Superior temporal gyrus (tissue), 1 donor: Measurements from ENCODE around the gene ESPL1.

Source experiments
- DNase-seq: peaks from one replicate; pipeline ENCODE4 v3.0.0-alpha.2; 2016; ENCODE audit errors: extremely low spot score

The ESPL1 gene

GRCh38 chr12:53231671-53231920, 36.5 kb upstream of the ESPL1 start:
- DNase-seq, result no peak

DNA sequence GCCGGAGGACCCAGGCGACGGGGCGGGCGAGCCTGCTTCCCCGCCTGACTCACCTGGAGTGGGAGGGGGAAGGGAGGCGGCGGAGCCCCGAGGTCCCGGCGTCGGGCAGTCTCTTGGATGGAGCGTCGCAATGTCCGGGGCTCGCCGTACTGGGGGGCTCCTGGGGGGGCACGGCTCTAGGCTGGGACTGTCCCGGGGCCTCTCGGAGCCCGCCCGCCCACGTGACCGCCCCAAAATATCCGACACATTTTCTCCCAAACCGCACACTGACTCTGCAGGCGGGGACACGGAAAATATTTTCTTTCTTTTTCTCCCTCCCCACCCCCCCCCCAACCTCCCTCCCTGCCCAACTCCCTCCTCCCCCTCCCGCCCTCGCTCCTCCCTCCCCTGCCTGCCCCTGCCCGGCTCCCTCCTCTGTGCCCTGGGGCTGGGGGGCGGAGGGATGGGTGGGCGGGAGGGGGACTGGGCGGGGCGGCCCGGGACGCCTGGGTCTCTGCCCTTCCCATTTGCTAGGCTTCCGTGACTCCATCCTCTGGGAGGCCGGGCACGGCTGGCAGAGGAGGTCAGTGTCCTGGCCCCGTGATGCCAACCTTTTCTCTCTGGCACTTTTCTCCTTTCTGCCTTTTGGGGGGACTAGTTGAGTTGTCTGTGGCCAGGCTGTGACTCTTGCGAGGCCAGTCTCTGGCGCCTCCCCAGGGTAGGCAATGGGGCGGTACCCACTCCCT, 36.0 kb upstream of the ESPL1 start, which contains the start of gene RARG:
Gene RARG (minus strand): TSS at position 289 of the 725 bp plus-strand sequence. CDS start 4,664 bp downstream, outside the sequence.
- DNase-seq, result no peak

DNA sequence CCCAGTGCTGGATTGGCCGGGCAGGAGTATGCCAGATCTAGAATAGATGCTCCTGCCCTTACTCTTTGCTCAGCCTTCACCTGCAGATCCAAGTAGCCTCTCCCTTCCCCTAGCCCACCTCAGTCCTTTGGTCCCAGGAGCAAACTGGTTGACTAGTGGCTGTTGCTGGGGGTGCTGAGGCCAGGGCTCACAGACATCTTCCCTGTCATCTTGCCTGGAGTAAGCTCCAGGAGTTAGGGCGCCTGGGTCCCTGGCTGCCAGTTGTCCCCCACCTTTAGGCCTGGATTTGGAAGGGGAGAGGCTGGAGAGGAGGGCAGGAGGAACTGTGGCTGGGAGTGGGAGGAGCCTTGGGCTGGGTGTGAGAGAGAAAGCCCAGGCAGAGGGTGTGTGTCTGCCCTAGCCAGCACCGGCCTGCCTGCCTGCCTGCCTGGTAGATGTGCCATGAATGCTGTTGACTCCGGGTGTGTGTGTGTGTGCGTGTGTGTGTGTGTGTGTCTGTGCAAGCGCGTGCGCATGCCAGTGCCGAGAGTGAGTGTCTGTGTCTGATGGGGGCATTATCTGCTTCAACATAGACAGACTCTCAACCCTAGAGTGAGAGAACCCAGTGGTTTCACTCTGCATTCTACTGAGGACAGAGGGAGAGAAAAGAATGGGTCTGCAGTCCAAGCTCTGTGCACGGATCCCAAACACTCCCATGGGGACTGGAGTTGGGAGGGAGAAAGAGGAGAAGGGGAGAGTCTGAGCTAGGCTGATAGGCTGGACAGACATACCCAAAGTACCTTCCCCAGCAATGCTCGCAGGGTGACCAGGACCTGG, 35.2 kb upstream of the ESPL1 start:
- no peak for DNase-seq

DNA sequence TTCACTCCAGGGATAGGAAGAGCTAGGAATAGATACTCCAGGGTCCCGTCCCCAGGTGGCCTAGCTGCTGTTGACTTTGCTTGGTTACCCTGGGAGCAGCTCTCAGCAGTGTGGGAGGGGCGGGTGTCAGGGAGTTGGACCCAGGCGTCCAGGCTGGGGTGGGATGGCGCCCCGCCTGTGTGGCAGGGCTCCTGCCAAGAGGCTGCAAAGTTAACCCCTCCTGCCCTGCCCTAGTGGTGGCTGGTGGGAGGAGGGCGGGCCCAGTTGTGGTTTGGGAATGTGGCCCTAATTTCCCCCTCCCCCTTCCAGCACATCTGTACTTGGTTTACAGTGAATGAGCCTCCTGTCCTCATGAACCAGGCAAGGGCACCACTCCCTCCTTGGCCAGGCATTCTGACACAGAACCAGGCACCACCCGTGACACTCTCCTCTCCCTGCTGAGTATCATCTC, 34.4 kb upstream of the ESPL1 start:
- DNase-seq, result no peak

DNA sequence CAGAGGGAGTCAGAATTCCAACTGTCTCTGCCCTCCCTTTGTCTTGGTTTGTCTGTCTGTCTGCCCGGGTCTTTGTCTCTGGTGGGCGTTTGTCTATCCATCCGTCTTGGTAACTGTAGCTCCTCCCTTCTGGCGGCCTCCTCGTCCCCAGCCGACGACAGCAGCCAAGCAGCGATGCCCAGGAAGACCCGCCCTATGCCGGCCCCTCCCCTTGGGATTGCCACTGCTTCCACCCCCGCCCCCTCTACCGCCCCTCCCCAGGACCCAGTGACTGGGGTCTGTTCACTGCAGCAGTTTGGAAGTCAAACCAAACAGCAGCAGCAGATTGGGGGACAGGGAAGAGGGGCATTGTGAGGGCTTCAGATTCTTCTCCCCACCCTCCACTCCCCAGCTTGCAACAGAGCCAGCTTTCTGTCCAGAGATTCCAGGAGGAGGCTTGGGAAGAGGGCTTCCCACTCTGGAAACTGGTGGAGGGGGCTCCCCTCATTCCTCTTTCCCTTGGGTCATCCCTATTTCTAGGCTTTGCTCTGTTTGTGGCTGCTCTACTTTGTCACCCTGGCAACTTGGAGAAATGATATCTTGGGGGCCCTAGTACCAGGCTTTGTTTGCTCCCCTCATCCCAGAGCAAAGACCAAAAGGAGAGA, 33.7 kb upstream of the ESPL1 start:
- DNase-seq, result no peak

DNA sequence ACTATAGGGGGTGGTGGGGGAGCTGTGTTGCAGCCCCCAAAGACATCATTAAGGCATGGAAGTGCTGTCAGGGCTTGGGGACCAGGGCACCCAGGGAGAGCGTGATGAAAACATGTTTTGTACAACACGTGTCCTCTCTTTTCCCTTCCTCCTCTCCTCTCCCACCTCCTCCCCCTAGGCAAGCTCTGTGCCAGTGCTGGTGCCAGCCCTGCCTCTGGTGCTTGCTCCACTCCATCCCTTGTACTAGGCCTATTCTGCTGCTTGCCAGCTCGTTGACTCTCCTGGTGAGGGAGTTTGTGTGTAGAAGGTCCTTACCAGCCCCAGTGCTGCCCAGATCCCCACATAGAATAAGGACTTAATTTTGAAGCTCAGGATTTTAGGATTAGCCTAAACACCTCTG, 32.9 kb upstream of the ESPL1 start:
- no peak for DNase-seq

- no peak for DNase-seq
Measured at GRCh38 chr12:53235742-53236442, 32.2 kb upstream of the ESPL1 start.

GRCh38 chr12:53236443-53237111, 31.5 kb upstream of the ESPL1 start:
- no peak for DNase-seq

- DNase-seq, result no peak
Measured at GRCh38 chr12:53239643-53240258, 28.3 kb upstream of the ESPL1 start.

- DNase-seq, result no peak
Measured at GRCh38 chr12:53241623-53242412, 26.3 kb upstream of the ESPL1 start.

DNA sequence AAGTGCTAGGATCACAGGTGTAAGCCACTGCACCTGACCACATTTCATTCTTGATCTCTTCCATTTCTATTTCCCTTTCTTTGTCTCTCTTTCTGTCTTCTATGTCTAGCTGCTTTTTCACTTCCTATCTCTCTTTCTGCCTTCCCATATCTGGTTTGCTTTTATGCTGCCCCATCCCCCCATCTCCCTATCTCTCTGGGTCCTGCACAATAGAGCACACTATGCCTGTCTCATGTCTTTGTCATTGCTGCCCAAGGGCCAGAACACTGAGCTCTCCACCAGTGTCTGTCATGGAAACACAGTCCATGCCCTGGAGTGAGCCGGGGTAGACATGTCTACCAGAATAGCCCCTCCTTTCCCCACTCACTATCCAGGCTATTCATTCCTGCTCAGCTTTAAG, 23.8 kb upstream of the ESPL1 start:
- DNase-seq, result no peak

- no peak for DNase-seq
Measured at GRCh38 chr12:53245286-53245685, 22.8 kb upstream of the ESPL1 start.

GRCh38 chr12:53251477-53252348, 16.4 kb upstream of the ESPL1 start:
- peak; percentile 78 for DNase-seq

GRCh38 chr12:53252349-53252916, 15.7 kb upstream of the ESPL1 start:
- no peak for DNase-seq

DNA sequence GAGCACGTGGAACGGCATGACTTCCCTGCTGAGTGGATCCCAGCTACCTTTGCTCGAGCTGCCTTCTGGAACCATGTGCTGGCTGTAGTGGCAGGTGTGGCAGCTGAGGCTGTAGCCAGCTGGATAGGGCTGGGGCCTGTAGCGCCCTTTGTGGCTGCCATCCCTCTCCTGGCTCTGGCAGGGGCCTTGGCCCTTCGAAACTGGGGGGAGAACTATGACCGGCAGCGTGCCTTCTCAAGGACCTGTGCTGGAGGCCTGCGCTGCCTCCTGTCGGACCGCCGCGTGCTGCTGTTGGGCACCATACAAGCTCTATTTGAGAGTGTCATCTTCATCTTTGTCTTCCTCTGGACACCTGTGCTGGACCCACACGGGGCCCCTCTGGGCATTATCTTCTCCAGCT, 14.8 kb upstream of the ESPL1 start:
- DNase-seq, result no peak

DNA sequence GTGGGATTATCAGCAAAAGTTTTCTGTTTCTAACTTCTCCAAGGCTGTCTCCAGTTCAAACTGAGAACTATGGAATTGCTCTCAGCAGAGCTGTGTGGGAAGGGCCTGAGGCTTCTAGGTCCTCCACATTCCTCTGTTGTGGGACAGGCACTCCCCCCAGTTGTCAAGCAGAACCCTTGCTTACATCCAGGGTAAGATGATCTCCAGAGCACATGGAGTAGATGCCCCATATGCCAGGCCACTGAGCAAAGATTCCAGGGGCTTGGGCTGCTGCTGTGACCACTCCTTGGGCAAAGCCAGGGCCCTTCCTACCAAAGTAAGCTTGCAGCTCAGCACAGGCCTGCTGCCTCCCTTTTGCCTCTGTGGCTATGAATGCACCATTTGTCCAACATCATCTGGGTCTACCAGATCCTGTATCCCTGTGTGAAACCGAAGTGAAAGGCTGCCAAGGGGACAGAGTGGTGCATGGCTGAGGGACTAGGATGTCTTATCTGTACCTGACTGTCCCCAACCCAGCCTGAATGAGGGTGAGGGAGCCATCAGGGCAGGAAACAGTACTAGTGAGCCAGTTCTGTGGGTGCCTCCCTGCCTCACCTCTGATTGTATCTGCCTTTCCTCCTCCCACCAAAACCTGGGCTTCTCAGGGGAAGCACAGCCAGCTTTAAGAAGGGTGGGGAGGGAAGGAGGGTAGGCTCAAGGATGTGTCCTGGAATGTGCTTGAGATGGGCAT, 13.1 kb upstream of the ESPL1 start:
- no peak for DNase-seq

DNA sequence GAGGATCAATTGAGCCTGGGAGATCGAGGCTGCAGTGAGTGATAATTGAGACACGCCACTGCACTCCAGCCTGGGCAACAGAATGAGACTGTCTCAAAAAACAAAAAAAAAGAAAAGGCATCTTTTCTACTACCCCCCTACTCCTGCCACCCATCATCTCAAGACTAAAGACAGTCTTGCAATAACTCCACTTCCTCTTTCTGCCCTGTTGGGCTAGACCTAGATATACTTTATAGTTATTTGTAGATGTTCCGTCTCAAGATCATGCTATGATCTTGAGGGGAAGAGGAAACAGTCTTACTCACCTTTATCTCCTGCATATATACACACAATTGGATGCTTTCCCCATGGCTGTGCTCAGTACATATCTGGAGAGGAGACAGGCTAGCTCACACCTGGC, 12.1 kb upstream of the ESPL1 start:
- no peak for DNase-seq
